Astrocyte (in vitro differentiated cells and primary cell): ENCODE results near the gene ARSJ. TPM values are rescaled to one million over a fixed set of nuclear protein-coding genes. Genes with fewer than 3 reads are reported as not detected.
"Not testable (repeated sequence)": the region's sequence is repeated elsewhere in the genome, so short reads cannot be mapped to it uniquely, and the experiment has no call there.

Experiments
- DNase-seq: peaks from one replicate; pipeline ENCODE4 v3.0.0-alpha.2; 2010; ENCODE audit warnings: low read depth
- FAIRE-seq: peaks from 2 replicates; lab custom pipeline; 2011; peaks lifted over from hg19 to GRCh38; lab: Jason Lieb, UNC
- H2AFZ ChIP-seq: 2 replicates; pipeline ENCODE4 v1.6.0; 2012; ENCODE audit warnings: low read depth, low read length, inconsistent platforms
- H3K27ac ChIP-seq: 2 replicates; pipeline ENCODE4 v1.5.1; 2011; ENCODE audit warnings: low read depth, low read length, inconsistent platforms
- H3K27me3 ChIP-seq: 2 replicates; pipeline ENCODE4 v1.6.0; 2011; ENCODE audit warnings: low read length, inconsistent platforms; ENCODE audit not compliant: insufficient read depth
- H3K36me3 ChIP-seq: 2 replicates; pipeline ENCODE4 v1.5.1; 2011; ENCODE audit warnings: low read length, inconsistent platforms; ENCODE audit not compliant: insufficient read depth
- H3K4me1 ChIP-seq: 2 replicates; pipeline ENCODE4 v1.5.1; 2011; ENCODE audit warnings: low read length, inconsistent platforms; ENCODE audit not compliant: insufficient read depth
- H3K4me2 ChIP-seq: 2 replicates; pipeline ENCODE4 v1.6.0; 2012; ENCODE audit warnings: low read length, inconsistent platforms
- H3K4me3 ChIP-seq: 2 replicates; pipeline ENCODE4 v1.5.1; 2011; ENCODE audit warnings: low read depth, mild to moderate bottlenecking, low read length, inconsistent platforms; ENCODE audit not compliant: insufficient read depth
- H3K79me2 ChIP-seq: 2 replicates; pipeline ENCODE4 v1.6.0; 2012; ENCODE audit warnings: mild to moderate bottlenecking, low read length, inconsistent platforms; ENCODE audit not compliant: insufficient read depth
- H3K9ac ChIP-seq: 2 replicates; pipeline ENCODE4 v1.6.0; 2012; ENCODE audit warnings: mild to moderate bottlenecking, low read length, inconsistent platforms
- H3K9me3 ChIP-seq: 2 replicates; pipeline ENCODE4 v1.5.1; 2012; ENCODE audit warnings: low read depth, mild to moderate bottlenecking, low read length, inconsistent platforms; ENCODE audit not compliant: insufficient read depth
- H4K20me1 ChIP-seq: 2 replicates; pipeline ENCODE4 v1.6.0; 2012; ENCODE audit warnings: low read length, inconsistent platforms; ENCODE audit not compliant: insufficient read depth
- H3K27ac Mint-ChIP-seq: one replicate; pipeline ENCODE4 v1.8.0; 2021; ENCODE audit warnings: mild to moderate bottlenecking, mixed read lengths; ENCODE audit not compliant: unreplicated experiment
- H3K27me3 Mint-ChIP-seq: one replicate; pipeline ENCODE4 v1.8.0; 2021; ENCODE audit warnings: low read depth, mixed read lengths; ENCODE audit not compliant: unreplicated experiment
- H3K36me3 Mint-ChIP-seq: one replicate; pipeline ENCODE4 v1.8.0; 2021; ENCODE audit warnings: low read depth, mixed read lengths; ENCODE audit not compliant: unreplicated experiment
- H3K4me1 Mint-ChIP-seq: one replicate; pipeline ENCODE4 v1.8.0; 2021; ENCODE audit warnings: low read depth, mixed read lengths; ENCODE audit not compliant: unreplicated experiment
- H3K4me3 Mint-ChIP-seq: one replicate; pipeline ENCODE4 v1.8.0; 2021; ENCODE audit warnings: mild to moderate bottlenecking, moderate library complexity, mixed read lengths; ENCODE audit not compliant: unreplicated experiment
- H3K9me3 Mint-ChIP-seq: one replicate; pipeline ENCODE4 v1.8.0; 2021; ENCODE audit warnings: mild to moderate bottlenecking, mixed read lengths; ENCODE audit not compliant: unreplicated experiment
- EZH2 ChIP-seq: IDR thresholded peaks from 2 replicates; pipeline ENCODE4 v1.6.1; 2012; ENCODE audit warnings: mild to moderate bottlenecking, low read length, inconsistent platforms; ENCODE audit not compliant: insufficient read depth
- total RNA-seq: library from RNA; stranded (reverse); gene quantifications from 2 replicates; pipeline ENCODE4 v1.2.1, GENCODE V29; 2021
- TF ChIP-seq, protein P1 (sequence below): IDR thresholded peaks from 2 replicates; pipeline ENCODE4 v1.5.1; 2011; ENCODE audit warnings: low read depth, mild to moderate bottlenecking, inconsistent platforms, low read length, moderate library complexity; ENCODE audit not compliant: insufficient read depth

Gene ARSJ
- total RNA-seq, 1 donor from 2014 or later, result 66.5 TPM

DNA sequence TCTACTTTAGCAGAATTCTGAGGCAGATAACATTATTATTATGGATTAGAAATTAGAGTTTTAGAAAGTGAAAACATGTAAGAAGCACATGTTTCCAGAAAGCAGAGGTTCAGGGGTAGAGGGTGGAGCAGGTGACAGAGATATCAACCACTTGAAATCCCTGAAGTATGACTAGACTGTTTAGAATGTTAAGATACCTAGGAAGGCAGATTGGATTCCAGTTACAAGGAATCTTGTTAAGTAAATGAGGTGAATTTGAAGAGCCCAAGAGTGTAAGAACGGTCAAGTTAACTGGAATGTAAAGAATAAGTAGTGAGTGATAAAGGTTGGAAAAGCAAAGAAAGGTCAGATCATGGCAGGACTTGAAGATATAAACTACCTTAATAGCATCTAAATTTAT, 37.6 kb downstream of the ARSJ start:
- H3K36me3 ChIP-seq, result no peaks in the 10 kb centered on the region
- Mint-ChIP-seq H3K4me3 (no peak overlapping the region), H3K9me3 (no peaks in the 10 kb centered on the region), H3K27ac (peak overlapping the region; percentile 6), H3K36me3 (peaks cover 6% of the 10 kb centered on the region), H3K4me1 (peaks cover 32% of the 10 kb centered on the region), H3K27me3 (no peaks in the 10 kb centered on the region)
- no peak overlapping the region for H2AFZ ChIP-seq
- no peak overlapping the region for H3K4me2 ChIP-seq
- peak; percentile 17 for FAIRE-seq
- peaks cover 86% of the 10 kb centered on the region for H3K79me2 ChIP-seq
- H3K9me3 ChIP-seq, result no peaks in the 10 kb centered on the region
- peaks cover 29% of the 10 kb centered on the region for H3K4me1 ChIP-seq
- H4K20me1 ChIP-seq, result peaks cover 15% of the 10 kb centered on the region
- no peak overlapping the region for H3K27ac ChIP-seq
- no peak overlapping the region for H3K4me3 ChIP-seq
- no peaks in the 10 kb centered on the region for H3K27me3 ChIP-seq
- TF ChIP-seq, protein P1, sequence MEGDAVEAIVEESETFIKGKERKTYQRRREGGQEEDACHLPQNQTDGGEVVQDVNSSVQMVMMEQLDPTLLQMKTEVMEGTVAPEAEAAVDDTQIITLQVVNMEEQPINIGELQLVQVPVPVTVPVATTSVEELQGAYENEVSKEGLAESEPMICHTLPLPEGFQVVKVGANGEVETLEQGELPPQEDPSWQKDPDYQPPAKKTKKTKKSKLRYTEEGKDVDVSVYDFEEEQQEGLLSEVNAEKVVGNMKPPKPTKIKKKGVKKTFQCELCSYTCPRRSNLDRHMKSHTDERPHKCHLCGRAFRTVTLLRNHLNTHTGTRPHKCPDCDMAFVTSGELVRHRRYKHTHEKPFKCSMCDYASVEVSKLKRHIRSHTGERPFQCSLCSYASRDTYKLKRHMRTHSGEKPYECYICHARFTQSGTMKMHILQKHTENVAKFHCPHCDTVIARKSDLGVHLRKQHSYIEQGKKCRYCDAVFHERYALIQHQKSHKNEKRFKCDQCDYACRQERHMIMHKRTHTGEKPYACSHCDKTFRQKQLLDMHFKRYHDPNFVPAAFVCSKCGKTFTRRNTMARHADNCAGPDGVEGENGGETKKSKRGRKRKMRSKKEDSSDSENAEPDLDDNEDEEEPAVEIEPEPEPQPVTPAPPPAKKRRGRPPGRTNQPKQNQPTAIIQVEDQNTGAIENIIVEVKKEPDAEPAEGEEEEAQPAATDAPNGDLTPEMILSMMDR, result no peak
- TF ChIP-seq EZH2, result no peak
- peak; percentile 50 for DNase-seq
- no peak overlapping the region for H3K9ac ChIP-seq

GRCh38 chr4:113940103-113940502, 39.3 kb downstream of the ARSJ start:
- not testable (repeated sequence) for H3K4me3 ChIP-seq, H3K9ac ChIP-seq, H3K27ac ChIP-seq, H3K27me3 ChIP-seq, H3K36me3 Mint-ChIP-seq, H3K27me3 Mint-ChIP-seq, H2AFZ ChIP-seq, H3K27ac Mint-ChIP-seq, H3K9me3 Mint-ChIP-seq, H3K36me3 ChIP-seq, H3K9me3 ChIP-seq, H3K4me2 ChIP-seq, FAIRE-seq, DNase-seq, H3K4me3 Mint-ChIP-seq
- H3K79me2 ChIP-seq, result peaks cover 89% of the 10 kb centered on the region
- H3K4me1 ChIP-seq, result peaks cover 13% of the 10 kb centered on the region
- peaks cover 26% of the 10 kb centered on the region for H3K4me1 Mint-ChIP-seq
- peaks cover 19% of the 10 kb centered on the region for H4K20me1 ChIP-seq

GRCh38 chr4:113935190-113935589, 44.3 kb downstream of the ARSJ start:
- Mint-ChIP-seq H3K27ac (no peak overlapping the region), H3K27me3 (no peaks in the 10 kb centered on the region), H3K36me3 (peaks cover 10% of the 10 kb centered on the region), H3K9me3 (no peaks in the 10 kb centered on the region), H3K4me1 (peaks cover 4% of the 10 kb centered on the region), H3K4me3 (no peak overlapping the region)
- Histone ChIP-seq H3K9me3 (no peaks in the 10 kb centered on the region), H2AFZ (no peak overlapping the region), H3K4me1 (no peaks in the 10 kb centered on the region), H3K9ac (no peak overlapping the region), H4K20me1 (peaks cover 40% of the 10 kb centered on the region), H3K27ac (no peak overlapping the region), H3K79me2 (peaks cover 85% of the 10 kb centered on the region), H3K4me2 (no peak overlapping the region), H3K4me3 (no peak overlapping the region), H3K27me3 (no peaks in the 10 kb centered on the region), H3K36me3 (no peaks in the 10 kb centered on the region)
- TF ChIP-seq, protein P1, result no peak
- no peak for TF ChIP-seq EZH2
- DNase-seq, result no peak
- peak; percentile 43 for FAIRE-seq

DNA sequence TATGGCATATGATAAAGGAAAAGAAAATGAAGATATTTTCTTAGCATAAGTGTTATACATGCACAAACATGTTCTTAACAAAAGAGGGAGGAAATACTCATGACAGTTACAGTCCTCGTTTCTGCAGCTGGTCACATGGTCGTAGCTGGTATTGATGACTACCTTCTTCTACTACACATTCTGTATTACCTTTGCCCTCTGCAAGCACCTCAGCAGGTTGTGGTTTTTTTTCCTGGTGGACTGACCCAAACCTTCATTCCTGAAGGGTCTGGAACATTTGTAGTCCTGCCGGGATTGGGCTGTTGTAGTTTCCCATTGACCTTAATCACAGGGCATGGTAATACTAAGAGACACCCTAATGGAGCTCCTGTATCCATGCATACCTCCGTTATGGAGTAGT, 54.7 kb downstream of the ARSJ start:
- not testable (repeated sequence) for DNase-seq, H3K9me3 Mint-ChIP-seq, H3K9ac ChIP-seq, H3K27me3 ChIP-seq, H3K9me3 ChIP-seq, H3K4me1 ChIP-seq, H2AFZ ChIP-seq, H3K4me3 ChIP-seq, H3K27me3 Mint-ChIP-seq, H3K4me3 Mint-ChIP-seq, H3K27ac ChIP-seq, H3K4me2 ChIP-seq, H3K36me3 ChIP-seq, H3K27ac Mint-ChIP-seq
- peak; percentile 9 for FAIRE-seq
- peaks cover 53% of the 10 kb centered on the region for H4K20me1 ChIP-seq
- peaks cover 97% of the 10 kb centered on the region for H3K79me2 ChIP-seq
- Mint-ChIP-seq H3K4me1 (peaks cover 16% of the 10 kb centered on the region), H3K36me3 (peaks cover 12% of the 10 kb centered on the region)
